PC-3 (cell line): Measurements from ENCODE around the gene KDELR1. TPM values are rescaled to one million over a fixed set of nuclear protein-coding genes. Genes with fewer than 3 reads are reported as not detected.

ENCODE experiments used
- ATAC-seq: fragments of 200-7000 bp; cut with Tn5 transposase; 2 replicates; pipeline ENCODE4 v1.9.1; 2020; ENCODE audit warnings: mild to moderate bottlenecking, moderate library complexity
- Bru-seq: library from RNA; stranded (reverse); fragments of 400-500 nt; gene quantifications from one replicate; lab custom pipeline; 2021; lab: Mats Ljungman, UMichigan
- BruChase-seq, 2 experiments: library from RNA; stranded (reverse); fragments of 400-500 nt; gene quantifications; one replicate each; lab custom pipeline; 2021; lab: Mats Ljungman, UMichigan
- BruUV-seq: library from RNA; stranded (reverse); fragments of 400-500 nt; replicated peaks from 2 replicates; lab custom pipeline; 2021; lab: Mats Ljungman, UMichigan
- CTCF ChIA-PET: fragments of 300-600 bp; sonication (Branson Sonifier 250); formaldehyde crosslinking; loops from one replicate; lab custom pipeline; 2022; ENCODE audit warnings: antibody characterized with exemption; lab: Charles Lee
- POLR2A ChIA-PET: fragments of 300-600 bp; sonication (Branson Sonifier 250); formaldehyde crosslinking; loops from one replicate; lab custom pipeline; 2022; ENCODE audit warnings: antibody characterized with exemption; ENCODE audit not compliant: unreplicated experiment; lab: Charles Lee
- DNase-seq: peaks from one replicate; pipeline ENCODE4 v3.0.0-alpha.2; 2015
- H2AFZ ChIP-seq: fragments of 300-600 bp; sonication (generic); 2 replicates; pipeline ENCODE4 v1.6.0; 2016; ENCODE audit warnings: antibody characterized with exemption, low read length
- H3F3A ChIP-seq: fragments of 300-600 bp; sonication (generic); one replicate; pipeline ENCODE4 v1.6.0; 2017; ENCODE audit warnings: antibody characterized with exemption, low read length, control low read depth, mild to moderate bottlenecking; ENCODE audit not compliant: unreplicated experiment
- H3K27ac ChIP-seq: fragments of 300-600 bp; sonication (generic); 2 replicates; pipeline ENCODE4 v1.5.1; 2016; ENCODE audit warnings: mild to moderate bottlenecking, low read length
- H3K27me3 ChIP-seq: fragments of 300-600 bp; sonication (generic); 2 replicates; pipeline ENCODE4 v1.6.1; 2016; ENCODE audit warnings: low read length, mixed read lengths
- H3K36me3 ChIP-seq: fragments of 300-600 bp; sonication (generic); 2 replicates; pipeline ENCODE4 v1.6.1; 2016; ENCODE audit warnings: low read depth, mixed run types, low read length, mixed read lengths
- H3K4me1 ChIP-seq: fragments of 300-600 bp; sonication (generic); 2 replicates; pipeline ENCODE4 v1.5.1; 2016; ENCODE audit warnings: low read length; ENCODE audit not compliant: insufficient read depth
- H3K4me2 ChIP-seq: fragments of 300-600 bp; sonication (generic); 2 replicates; pipeline ENCODE4 v1.6.0; 2016; ENCODE audit warnings: low read length
- H3K4me3 ChIP-seq: fragments of 300-600 bp; sonication (generic); 2 replicates; pipeline ENCODE4 v1.5.1; 2016; ENCODE audit warnings: mild to moderate bottlenecking, low read length, mixed read lengths
- H3K79me2 ChIP-seq: fragments of 300-600 bp; sonication (generic); 2 replicates; pipeline ENCODE4 v1.6.1; 2017; ENCODE audit warnings: low read length, mixed read lengths
- H3K9ac ChIP-seq: fragments of 300-600 bp; sonication (generic); 2 replicates; pipeline ENCODE4 v1.6.0; 2016; ENCODE audit warnings: mild to moderate bottlenecking, low read length
- H3K9me2 ChIP-seq: fragments of 300-600 bp; sonication (generic); replicated peaks from 2 replicates; pipeline ENCODE4 v1.6.1; 2016; ENCODE audit warnings: mixed run types, low read length, mixed read lengths
- H3K9me3 ChIP-seq: fragments of 300-600 bp; sonication (generic); 2 replicates; pipeline ENCODE4 v1.6.1; 2016; ENCODE audit warnings: low read length, mixed read lengths
- H4K20me1 ChIP-seq: fragments of 300-600 bp; sonication (generic); 2 replicates; pipeline ENCODE4 v1.6.1; 2016; ENCODE audit warnings: low read length, mixed read lengths
- CTCF ChIP-seq: fragments of 300-600 bp; sonication (generic); conservative IDR thresholded peaks from 2 replicates; pipeline ENCODE4 v1.5.1; 2017; ENCODE audit warnings: antibody characterized with exemption, low read depth, mild to moderate bottlenecking, low read length
- EZH2 ChIP-seq: fragments of 300-600 bp; sonication (generic); IDR thresholded peaks from one replicate; pipeline ENCODE4 v1.6.1; 2017; ENCODE audit warnings: antibody characterized with exemption, mild to moderate bottlenecking, low read length; ENCODE audit not compliant: unreplicated experiment
- EZH2phosphoT487 ChIP-seq: fragments of 300-600 bp; sonication (generic); IDR thresholded peaks from 2 replicates; pipeline ENCODE4 v1.6.1; 2018; ENCODE audit warnings: mild to moderate bottlenecking, antibody characterized with exemption, low read length, borderline replicate concordance
- intact Hi-C: fragments of 100-400 bp; cut with micrococcal nuclease; formaldehyde crosslinking; loops from 2 replicates; pipeline ENCODE4 v1.9.0; 2023
- long read RNA-seq: library from polyadenylated mRNA; unstranded; transcript quantifications from one replicate; pipeline ENCODE4 v2.0.0, GENCODE V29; 2021; ENCODE audit not compliant: unreplicated experiment
- total RNA-seq: library from RNA; depleted of rRNA; stranded (reverse); fragments of >200 nt; gene quantifications from 2 replicates; pipeline ENCODE4 v1.2.3, GENCODE V29; 2014; rRNA removed

Gene KDELR1
- 90.2 and 101 TPM in 2 replicates for total RNA-seq
- percentile 81 among the genes with signal in this experiment for Bru-seq, nascent RNA
- BruChase-seq, experiment 1, labeled RNA remaining after a 6-hour chase = percentile 95 among the genes with signal in this experiment
- BruChase-seq, experiment 2, labeled RNA remaining after a 2-hour chase = percentile 88 among the genes with signal in this experiment
- long read RNA-seq, transcript KDELR1-201 (5 exons, 1,557 nt) = major isoform, 143 of 196 reads
- long read RNA-seq, partial matches to known transcripts = 45 of 196 reads
- long read RNA-seq, other reads (novel, unspliced or antisense) = 5 of 196 reads

- POLR2A ChIA-PET = no interaction called here
- intact Hi-C loops = loop anchor here (2.0 to 5.0 kb wide), 2 partner anchors 56 to 71 kb away; partner anchors contain the start of gene GRWD1
- peak; percentile 64 for DNase-seq
These were observed at the start of gene KDELR1 for GRCh38 chr19:48391100-48392005. TSS of gene KDELR1 (minus strand) at chr19:48391551. CDS start at chr19:48391358, 193 bp downstream.

GRCh38 chr19:48436586-48436985 is 45.2 kb upstream of the KDELR1 start:
- Histone ChIP-seq H3K4me1 (no peaks in the 10 kb centered on the region), H3K9me3 (no peaks in the 10 kb centered on the region), H3K27me3 (no peaks in the 10 kb centered on the region), H3K9ac (no peak overlapping the region), H3K36me3 (no peaks in the 10 kb centered on the region), H3K79me2 (no peaks in the 10 kb centered on the region), H4K20me1 (no peaks in the 10 kb centered on the region), H3K4me2 (no peak overlapping the region), H2AFZ (no peak overlapping the region), H3K27ac (no peak overlapping the region), H3F3A (no peaks in the 10 kb centered on the region), H3K9me2 (no peaks in the 10 kb centered on the region), H3K4me3 (no peak overlapping the region)
- ATAC-seq = no peak
- TF ChIP-seq EZH2phosphoT487 = no peak
- TF ChIP-seq CTCF = no peak
- TF ChIP-seq EZH2 = no peak
- POLR2A ChIA-PET = no interaction called here
- intact Hi-C loops = no loop called here
- BruUV-seq = no TSS peak
- no peak for DNase-seq
- CTCF ChIA-PET = no interaction called here

More at GRCh38 chr19:48391100-48392005, at the start of gene KDELR1:
- no peaks in the 10 kb centered on the region for H3K9me2 ChIP-seq
- ATAC-seq = peak; percentile 66
- TF ChIP-seq EZH2phosphoT487 = no peak
- peak; percentile 75 for TF ChIP-seq CTCF
- peak within 1 kb of the TSS; percentile 99 for H3K4me3 ChIP-seq
- BruUV-seq = TSS peak; percentile 88
- peaks cover 7% of the 10 kb centered on the region; the same call in 1 of the 2 replicates for H3K36me3 ChIP-seq
- H3K9me3 ChIP-seq = no peaks in the 10 kb centered on the region
- no peaks in the 10 kb centered on the region for H4K20me1 ChIP-seq
- no peaks in the 10 kb centered on the region for H3F3A ChIP-seq
- peak within 1 kb of the TSS; percentile 59 for H3K27ac ChIP-seq
- H3K4me1 ChIP-seq = peaks cover 3% of the 10 kb centered on the region; the same call in 1 of the 2 replicates
- H3K27me3 ChIP-seq = no peaks in the 10 kb centered on the region; the same call in 1 of the 2 replicates
- H3K9ac ChIP-seq = peak within 1 kb of the TSS; percentile 98
- peak within 1 kb of the TSS; percentile 99 for H3K4me2 ChIP-seq
- H3K79me2 ChIP-seq = peaks cover 25% of the 10 kb centered on the region
- CTCF ChIA-PET = interaction anchor here (0.6 to 2.2 kb wide), 6 partner anchors 19 to 192 kb away, joined by 3 to 17 read pairs (median 3); partner anchors contain the start of genes SYNGR4 and TMEM143
- H2AFZ ChIP-seq = peak within 1 kb of the TSS; percentile 65
